IPS DF 6.9 (cell line): ENCODE results near the gene RPS15.

Source experiments
- DNase-seq: peaks from one replicate; pipeline ENCODE4 v3.0.0-alpha.2; 2013; ENCODE audit warnings: low read depth, low spot score
- H3K27ac ChIP-seq: one replicate; pipeline ENCODE4 v1.5.1; 2013; ENCODE audit warnings: low read length, control low read depth
- H3K27me3 ChIP-seq: 2 replicates; pipeline ENCODE4 v1.6.1; 2013; ENCODE audit warnings: mild to moderate bottlenecking, low read length; ENCODE audit not compliant: control insufficient read depth, insufficient read depth
- H3K36me3 ChIP-seq: 2 replicates; pipeline ENCODE4 v1.6.1; 2013; ENCODE audit warnings: low read length; ENCODE audit not compliant: control insufficient read depth, insufficient read depth
- H3K4me1 ChIP-seq: 2 replicates; pipeline ENCODE4 v1.6.1; 2013; ENCODE audit warnings: low read length; ENCODE audit not compliant: control insufficient read depth, insufficient read depth
- H3K4me3 ChIP-seq: 2 replicates; pipeline ENCODE4 v1.5.1; 2013; ENCODE audit warnings: mild to moderate bottlenecking, low read length
- H3K9me3 ChIP-seq: 2 replicates; pipeline ENCODE4 v1.6.1; 2013; ENCODE audit warnings: low read length, inconsistent platforms; ENCODE audit not compliant: control insufficient read depth, insufficient read depth
- WGBS: extraction: QIAGEN DNeasy Blood & Tissue Kit; methylation state at CpG from one replicate; pipeline ENCODE4 v1.1.7; 2013; ENCODE audit warnings: mixed read lengths, missing lambda C conversion rate; ENCODE audit not compliant: insufficient read length, insufficient coverage; 5-methylcytosine and 5-hydroxymethylcytosine counted together

Gene RPS15

DNA sequence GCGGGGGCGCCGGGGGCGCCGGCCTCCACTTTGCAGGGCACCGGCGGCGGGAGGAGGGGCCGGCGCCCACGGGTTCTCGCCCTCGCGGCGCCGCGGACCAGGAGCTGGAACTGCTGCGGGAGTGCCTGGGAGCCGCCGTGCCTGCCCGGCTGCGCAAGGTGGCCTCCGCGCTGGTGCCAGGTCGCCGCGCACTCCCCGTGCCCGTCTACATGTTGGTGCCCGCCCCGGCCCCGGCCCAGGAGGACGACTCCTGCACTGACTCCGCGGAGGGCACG, 29.0 kb downstream of the RPS15 start:
- Histone ChIP-seq H3K27me3 (peaks cover 57% of the 10 kb centered on the region), H3K27ac (no peak overlapping the region), H3K36me3 (no peaks in the 10 kb centered on the region; the same call in 1 of the 2 replicates)

DNA sequence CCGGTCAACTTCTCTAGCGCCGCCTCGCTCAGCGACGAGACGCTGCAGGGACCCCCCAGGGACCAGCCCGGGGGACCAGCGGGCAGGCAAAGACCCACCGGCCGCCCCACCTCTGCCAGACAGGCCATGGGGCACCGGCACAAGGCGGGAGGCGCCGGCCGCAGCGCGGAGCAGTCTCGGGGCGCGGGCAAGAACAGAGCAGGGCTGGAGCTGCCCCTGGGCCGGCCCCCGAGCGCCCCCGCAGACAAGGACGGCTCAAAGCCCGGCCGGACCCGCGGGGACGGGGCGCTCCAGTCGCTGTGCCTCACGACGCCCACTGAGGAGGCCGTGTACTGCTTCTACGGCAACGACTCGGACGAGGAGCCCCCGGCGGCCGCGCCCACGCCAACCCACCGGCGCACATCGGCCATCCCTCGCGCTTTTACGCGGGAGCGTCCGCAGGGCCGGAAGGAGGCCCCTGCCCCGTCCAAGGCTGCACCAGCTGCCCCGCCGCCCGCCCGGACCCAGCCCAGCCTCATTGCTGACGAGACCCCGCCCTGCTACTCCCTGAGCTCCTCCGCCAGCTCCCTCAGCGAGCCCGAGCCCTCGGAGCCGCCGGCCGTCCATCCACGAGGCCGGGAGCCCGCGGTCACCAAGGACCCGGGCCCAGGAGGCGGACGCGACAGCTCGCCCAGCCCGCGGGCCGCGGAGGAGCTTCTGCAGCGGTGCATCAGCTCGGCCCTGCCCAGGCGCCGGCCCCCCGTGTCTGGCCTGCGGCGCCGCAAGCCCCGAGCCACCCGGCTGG, 29.5 kb downstream of the RPS15 start:
- peaks cover 15% of the 10 kb centered on the region for H3K4me1 ChIP-seq
- no CpG with 5 or more reads among the region's 92 CpGs for WGBS
- H3K27ac ChIP-seq: no peak overlapping the region
- H3K4me3 ChIP-seq: no peak overlapping the region
- no peaks in the 10 kb centered on the region for H3K9me3 ChIP-seq
- H3K27me3 ChIP-seq: peaks cover 59% of the 10 kb centered on the region
- no peak for DNase-seq
- H3K36me3 ChIP-seq: no peaks in the 10 kb centered on the region; the same call in 1 of the 2 replicates

More for the DNA sequence above, 29.0 kb downstream of the RPS15 start:
- WGBS: no CpG with 5 or more reads among the region's 36 CpGs
- no peak for DNase-seq
- Histone ChIP-seq H3K4me3 (0 out of 2 replicates have a peak overlapping the region, but pooled peaks have one; percentile 1), H3K9me3 (no peaks in the 10 kb centered on the region), H3K4me1 (peaks cover 15% of the 10 kb centered on the region)

DNA sequence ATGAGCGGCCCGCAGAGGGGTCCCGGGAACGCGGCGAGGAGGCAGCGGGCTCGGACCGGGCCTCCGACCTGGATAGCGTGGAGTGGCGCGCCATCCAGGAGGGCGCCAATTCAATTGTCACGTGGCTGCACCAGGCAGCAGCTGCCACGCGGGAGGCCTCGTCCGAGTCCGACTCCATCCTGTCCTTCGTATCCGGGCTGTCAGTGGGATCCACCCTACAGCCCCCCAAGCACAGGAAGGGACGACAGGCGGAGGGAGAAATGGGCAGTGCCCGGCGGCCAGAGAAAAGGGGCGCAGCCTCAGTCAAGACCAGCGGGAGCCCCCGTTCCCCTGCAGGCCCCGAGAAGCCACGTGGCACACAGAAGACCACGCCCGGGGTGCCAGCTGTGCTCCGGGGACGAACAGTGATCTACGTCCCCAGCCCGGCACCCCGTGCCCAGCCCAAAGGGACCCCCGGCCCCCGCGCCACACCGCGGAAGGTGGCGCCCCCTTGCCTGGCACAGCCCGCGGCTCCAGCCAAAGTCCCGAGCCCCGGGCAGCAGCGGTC, 30.2 kb downstream of the RPS15 start:
- no CpG with 5 or more reads among the region's 49 CpGs for WGBS
- peaks cover 59% of the 10 kb centered on the region for H3K27me3 ChIP-seq
- no peaks in the 10 kb centered on the region for H3K9me3 ChIP-seq
- DNase-seq: no peak
- no peaks in the 10 kb centered on the region; the same call in 1 of the 2 replicates for H3K36me3 ChIP-seq
- H3K27ac ChIP-seq: no peak overlapping the region
- no peak overlapping the region for H3K4me3 ChIP-seq
- H3K4me1 ChIP-seq: peaks cover 15% of the 10 kb centered on the region

DNA sequence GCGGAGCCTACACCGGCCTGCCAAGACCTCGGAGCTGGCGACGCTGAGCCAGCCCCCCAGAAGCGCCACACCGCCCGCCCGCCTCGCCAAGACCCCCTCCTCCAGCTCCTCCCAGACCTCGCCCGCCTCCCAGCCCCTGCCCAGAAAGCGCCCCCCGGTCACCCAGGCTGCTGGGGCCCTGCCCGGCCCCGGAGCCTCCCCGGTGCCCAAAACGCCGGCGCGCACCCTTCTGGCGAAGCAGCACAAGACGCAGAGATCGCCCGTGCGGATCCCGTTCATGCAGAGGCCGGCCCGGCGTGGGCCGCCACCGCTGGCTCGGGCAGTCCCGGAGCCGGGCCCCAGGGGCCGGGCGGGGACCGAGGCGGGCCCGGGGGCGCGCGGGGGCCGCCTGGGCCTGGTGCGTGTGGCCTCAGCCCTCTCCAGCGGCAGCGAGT, 30.6 kb downstream of the RPS15 start:
- Histone ChIP-seq H3K9me3 (no peaks in the 10 kb centered on the region), H3K4me3 (no peak overlapping the region; the same call in 1 of the 2 replicates), H3K36me3 (no peaks in the 10 kb centered on the region; the same call in 1 of the 2 replicates), H3K4me1 (peaks cover 15% of the 10 kb centered on the region), H3K27ac (no peak overlapping the region), H3K27me3 (peaks cover 59% of the 10 kb centered on the region)
- DNase-seq: no peak
- WGBS: no CpG with 5 or more reads among the region's 47 CpGs

DNA sequence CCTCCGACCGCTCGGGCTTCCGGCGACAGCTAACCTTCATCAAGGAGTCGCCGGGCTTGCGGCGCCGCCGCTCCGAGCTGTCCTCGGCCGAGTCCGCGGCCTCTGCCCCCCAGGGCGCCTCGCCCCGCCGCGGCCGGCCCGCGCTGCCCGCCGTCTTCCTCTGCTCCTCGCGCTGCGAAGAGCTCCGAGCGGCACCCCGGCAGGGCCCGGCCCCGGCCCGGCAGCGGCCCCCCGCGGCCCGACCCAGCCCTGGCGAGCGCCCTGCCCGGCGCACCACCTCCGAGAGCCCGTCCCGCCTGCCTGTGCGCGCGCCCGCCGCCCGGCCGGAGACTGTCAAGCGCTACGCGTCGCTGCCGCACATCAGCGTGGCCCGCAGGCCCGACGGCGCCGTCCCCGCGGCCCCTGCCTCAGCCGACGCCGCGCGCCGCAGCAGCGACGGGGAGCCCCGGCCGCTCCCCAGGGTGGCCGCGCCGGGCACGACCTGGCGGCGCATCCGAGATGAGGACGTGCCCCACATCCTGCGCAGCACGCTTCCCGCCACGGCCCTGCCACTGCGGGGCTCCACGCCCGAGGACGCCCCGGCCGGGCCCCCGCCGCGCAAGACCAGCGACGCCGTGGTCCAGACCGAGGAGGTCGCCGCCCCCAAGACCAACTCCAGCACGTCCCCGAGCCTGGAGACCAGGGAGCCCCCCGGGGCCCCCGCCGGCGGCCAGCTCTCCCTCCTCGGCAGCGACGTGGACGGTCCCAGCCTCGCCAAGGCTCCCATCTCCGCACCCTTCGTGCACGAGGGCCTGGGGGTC, 31.3 kb downstream of the RPS15 start:
- Histone ChIP-seq H3K9me3 (no peaks in the 10 kb centered on the region), H3K4me3 (no peak overlapping the region; the same call in 1 of the 2 replicates), H3K36me3 (no peaks in the 10 kb centered on the region; the same call in 1 of the 2 replicates), H3K27me3 (peaks cover 57% of the 10 kb centered on the region), H3K27ac (no peak overlapping the region), H3K4me1 (peaks cover 15% of the 10 kb centered on the region)
- DNase-seq: no peak
- no CpG with 5 or more reads among the region's 117 CpGs for WGBS

DNA sequence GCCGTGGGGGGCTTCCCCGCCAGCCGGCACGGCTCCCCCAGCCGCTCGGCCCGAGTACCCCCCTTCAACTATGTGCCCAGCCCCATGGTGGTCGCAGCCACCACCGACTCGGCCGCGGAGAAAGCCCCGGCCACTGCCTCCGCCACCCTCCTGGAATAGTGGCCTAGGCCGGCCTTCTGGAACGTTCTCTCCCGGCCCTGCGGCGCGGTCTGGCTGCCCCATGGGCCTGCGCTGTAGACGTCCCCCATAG, 31.8 kb downstream of the RPS15 start:
- Histone ChIP-seq H3K9me3 (no peaks in the 10 kb centered on the region), H3K27ac (no peak overlapping the region), H3K4me3 (no peak overlapping the region), H3K4me1 (peaks cover 15% of the 10 kb centered on the region), H3K36me3 (no peaks in the 10 kb centered on the region; the same call in 1 of the 2 replicates), H3K27me3 (peaks cover 53% of the 10 kb centered on the region)
- no peak for DNase-seq
- no CpG with 5 or more reads among the region's 22 CpGs for WGBS

DNA sequence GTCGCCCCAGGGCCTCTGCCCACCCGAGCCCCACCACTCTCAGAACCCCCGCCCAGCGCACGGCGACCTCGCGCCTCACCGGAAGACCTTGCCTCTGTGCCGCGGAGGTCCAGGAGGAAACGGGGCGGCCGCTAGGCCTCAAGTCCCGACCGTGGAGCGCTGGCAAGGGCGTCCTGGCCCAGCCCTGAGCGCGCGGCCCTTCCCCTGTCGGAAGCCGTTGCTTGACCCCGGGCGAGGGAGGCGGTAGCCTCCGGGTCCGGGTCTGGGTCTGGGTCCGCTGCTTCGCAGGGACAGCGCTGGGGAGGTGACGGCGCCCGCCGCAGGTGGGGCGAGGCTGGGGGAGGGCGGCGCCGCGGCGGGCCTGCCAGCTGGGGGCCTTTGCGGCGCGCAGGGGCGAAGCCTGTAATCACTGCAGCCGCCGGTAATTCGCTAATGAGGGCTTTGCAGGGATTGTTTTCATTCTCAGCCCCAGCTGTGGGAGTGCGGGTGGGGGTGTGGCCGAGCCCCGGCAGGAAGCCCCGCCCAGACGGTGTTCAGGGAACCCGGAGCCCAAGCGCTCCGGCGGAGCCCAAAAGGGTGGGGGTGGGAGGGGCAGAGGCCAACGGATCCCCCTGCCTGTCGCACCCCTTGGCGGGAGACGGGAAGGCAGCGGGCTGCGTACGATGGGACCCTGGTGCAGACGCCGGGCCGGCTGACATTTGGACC, 32.3 kb downstream of the RPS15 start:
- Histone ChIP-seq H3K27ac (no peak overlapping the region), H3K27me3 (peaks cover 50% of the 10 kb centered on the region), H3K4me1 (peaks cover 13% of the 10 kb centered on the region), H3K9me3 (no peaks in the 10 kb centered on the region), H3K36me3 (no peaks in the 10 kb centered on the region), H3K4me3 (peak overlapping the region; percentile 10; the same call in 1 of the 2 replicates)
- no CpG with 5 or more reads among the region's 67 CpGs for WGBS
- no peak for DNase-seq

DNA sequence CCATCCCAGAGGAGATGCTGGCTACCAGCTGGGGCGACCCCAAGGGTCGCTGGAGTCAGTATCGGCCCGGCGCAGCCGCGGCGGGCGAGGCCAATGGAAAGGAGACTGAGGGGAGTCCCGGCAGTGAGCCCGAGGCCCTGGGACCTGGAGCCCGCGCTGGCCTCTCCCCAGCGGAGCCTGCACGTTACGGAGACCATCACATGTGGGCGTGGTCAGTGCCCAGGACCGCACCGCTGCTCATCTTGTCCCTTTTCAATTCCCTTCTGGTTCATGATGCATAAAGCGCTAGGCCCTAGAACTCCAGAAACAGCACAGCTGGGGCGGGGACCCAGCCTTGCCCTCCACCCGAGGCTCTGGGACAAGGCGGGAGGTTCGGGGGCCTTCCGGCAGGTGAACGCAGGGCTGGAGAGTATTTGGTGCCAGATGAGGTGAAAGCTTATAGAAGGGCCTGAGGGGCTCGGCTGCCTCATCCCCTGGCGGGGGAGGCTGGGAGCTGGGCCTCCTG, 32.9 kb downstream of the RPS15 start:
- peaks cover 44% of the 10 kb centered on the region for H3K27me3 ChIP-seq

DNA sequence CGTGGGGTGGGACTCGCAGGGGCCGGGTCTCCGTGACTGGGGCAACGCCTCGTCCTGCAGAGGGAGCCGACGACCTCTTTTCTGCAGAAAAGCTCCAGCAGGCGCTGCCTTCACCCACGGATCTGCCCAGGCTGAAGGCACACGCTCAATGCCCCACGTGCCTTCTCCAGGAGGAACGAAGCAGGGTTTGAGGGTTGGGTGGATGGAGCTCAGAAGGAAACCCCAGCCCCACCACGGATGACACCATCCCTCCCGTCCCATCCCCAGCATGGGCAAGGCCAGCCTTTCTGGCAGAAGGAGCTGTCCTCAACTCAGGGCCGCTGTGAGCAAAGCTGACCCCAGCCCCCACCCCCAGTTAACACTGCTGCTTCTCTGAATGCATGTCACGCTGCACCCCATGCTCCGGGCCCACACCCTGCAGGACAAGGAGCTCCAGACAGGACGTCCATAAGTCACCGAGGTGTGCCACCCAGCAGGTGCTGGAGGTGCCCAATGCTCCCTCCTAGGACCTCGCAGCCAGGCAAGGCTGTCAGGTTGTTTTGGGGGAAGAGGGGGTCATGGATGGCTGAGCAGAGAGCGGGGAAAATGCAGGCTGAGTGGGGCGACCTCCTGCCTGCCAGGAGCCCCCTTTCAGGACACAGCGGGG, 33.4 kb downstream of the RPS15 start:
- peaks cover 39% of the 10 kb centered on the region for H3K27me3 ChIP-seq
- no peaks in the 10 kb centered on the region for H3K9me3 ChIP-seq
- DNase-seq: no peak
- WGBS: no CpG with 5 or more reads among the region's 24 CpGs
- H3K4me1 ChIP-seq: peaks cover 9% of the 10 kb centered on the region
- H3K36me3 ChIP-seq: no peaks in the 10 kb centered on the region
- H3K27ac ChIP-seq: no peak overlapping the region
- H3K4me3 ChIP-seq: no peak overlapping the region

More for the DNA sequence above, 32.9 kb downstream of the RPS15 start:
- no peak for DNase-seq
- Histone ChIP-seq H3K9me3 (no peaks in the 10 kb centered on the region), H3K4me3 (peak overlapping the region; percentile 10; the same call in 1 of the 2 replicates), H3K27ac (no peak overlapping the region), H3K4me1 (peaks cover 11% of the 10 kb centered on the region), H3K36me3 (no peaks in the 10 kb centered on the region)
- WGBS: no CpG with 5 or more reads among the region's 28 CpGs
